Measurements from ENCODE around the gene PDCD7. TPM values are rescaled to one million over a fixed set of nuclear protein-coding genes. Genes with fewer than 3 reads are reported as not detected.
A peak's percentile ranks its signal among the peaks of the same experiment; 100 is the strongest.

Gene PDCD7
- total and polyA plus RNA-seq, 2 of the 13 experiments (the other 11 are each of a cell fraction or from before 2014, with no cell fraction given), result 10.1 to 14.7 TPM

DNA sequence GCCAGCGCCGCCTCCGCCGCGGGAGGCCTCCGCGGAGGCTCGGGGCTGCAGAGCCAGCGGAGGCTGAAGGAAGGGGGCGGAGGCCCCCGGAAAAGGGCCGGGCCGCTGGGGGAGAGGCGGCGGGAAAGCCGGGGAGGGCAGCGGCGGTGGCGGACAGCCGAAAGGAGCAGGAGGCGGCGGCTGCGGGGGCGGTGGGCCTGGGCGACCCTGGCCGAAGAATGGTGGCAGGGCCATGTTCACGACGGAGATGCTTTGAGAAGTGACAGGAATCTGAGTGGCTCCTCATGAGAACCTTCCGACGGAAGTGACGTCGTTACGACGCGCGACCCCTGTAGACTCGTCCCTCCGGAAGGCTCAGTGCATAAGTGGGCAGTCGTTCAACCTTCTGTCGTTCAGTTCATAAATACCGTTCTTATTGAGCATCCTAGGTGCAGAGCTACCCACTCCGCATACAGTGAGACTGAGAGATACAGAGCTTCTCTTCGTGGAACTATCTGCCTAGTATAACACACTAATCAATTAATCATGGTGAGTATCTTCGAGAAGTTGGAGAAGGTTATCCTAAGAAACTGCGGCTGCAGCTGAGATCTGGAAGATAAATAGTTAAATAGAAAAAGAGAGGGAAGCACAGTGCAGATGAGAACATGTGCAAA is at the start of gene PDCD7 (continued):
- TF ChIP-seq, protein P1, sequence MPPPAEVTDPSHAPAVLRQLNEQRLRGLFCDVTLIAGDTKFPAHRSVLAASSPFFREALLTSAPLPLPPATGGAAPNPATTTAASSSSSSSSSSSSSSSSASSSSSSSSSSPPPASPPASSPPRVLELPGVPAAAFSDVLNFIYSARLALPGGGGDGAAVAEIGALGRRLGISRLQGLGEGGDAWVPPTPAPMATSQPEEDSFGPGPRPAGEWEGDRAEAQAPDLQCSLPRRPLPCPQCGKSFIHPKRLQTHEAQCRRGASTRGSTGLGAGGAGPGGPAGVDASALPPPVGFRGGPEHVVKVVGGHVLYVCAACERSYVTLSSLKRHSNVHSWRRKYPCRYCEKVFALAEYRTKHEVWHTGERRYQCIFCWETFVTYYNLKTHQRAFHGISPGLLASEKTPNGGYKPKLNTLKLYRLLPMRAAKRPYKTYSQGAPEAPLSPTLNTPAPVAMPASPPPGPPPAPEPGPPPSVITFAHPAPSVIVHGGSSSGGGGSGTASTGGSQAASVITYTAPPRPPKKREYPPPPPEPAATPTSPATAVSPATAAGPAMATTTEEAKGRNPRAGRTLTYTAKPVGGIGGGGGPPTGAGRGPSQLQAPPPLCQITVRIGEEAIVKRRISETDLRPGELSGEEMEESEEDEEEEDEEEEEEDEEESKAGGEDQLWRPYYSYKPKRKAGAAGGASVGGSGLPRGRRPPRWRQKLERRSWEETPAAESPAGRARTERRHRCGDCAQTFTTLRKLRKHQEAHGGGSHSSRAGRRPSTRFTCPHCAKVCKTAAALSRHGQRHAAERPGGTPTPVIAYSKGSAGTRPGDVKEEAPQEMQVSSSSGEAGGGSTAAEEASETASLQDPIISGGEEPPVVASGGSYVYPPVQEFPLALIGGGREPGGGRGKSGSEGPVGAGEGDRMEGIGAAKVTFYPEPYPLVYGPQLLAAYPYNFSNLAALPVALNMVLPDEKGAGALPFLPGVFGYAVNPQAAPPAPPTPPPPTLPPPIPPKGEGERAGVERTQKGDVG (CRISPR knock-in tag; IDR thresholded peaks at IDR 0.05; ENCODE audit: borderline replicate concordance), result no peak
- TF ChIP-seq ZNF816 (CRISPR knock-in tag; IDR thresholded peaks at IDR 0.05; ENCODE audit: borderline replicate concordance) (no peak), TGIF2 (CRISPR knock-in tag; IDR thresholded peaks at IDR 0.05) (peak; percentile 85; the same call in 1 of the 2 replicates), RCOR2 (CRISPR knock-in tag; IDR thresholded peaks at IDR 0.05) (peak; percentile 59; the same call in 1 of the 2 replicates), DR1 (CRISPR knock-in tag; IDR thresholded peaks at IDR 0.05) (peak; percentile 57; the same call in 1 of the 2 replicates), GPN1 (CRISPR knock-in tag; IDR thresholded peaks at IDR 0.05; ENCODE audit: borderline replicate concordance) (no peak), CEBPG (CRISPR knock-in tag; IDR thresholded peaks at IDR 0.05) (peak; percentile 21; the same call in 1 of the 2 replicates), ZBTB3 (CRISPR knock-in tag; IDR thresholded peaks at IDR 0.05; ENCODE audit: borderline replicate concordance, low read depth) (no peak), UBTF (CRISPR knock-in tag; IDR thresholded peaks at IDR 0.05) (no peak; the same call in 1 of the 2 replicates), ZNF430 (CRISPR knock-in tag; IDR thresholded peaks at IDR 0.05) (peak; percentile 66; the same call in 1 of the 2 replicates), ZNF501 (CRISPR knock-in tag; IDR thresholded peaks at IDR 0.05) (peak; percentile 41), ISX (CRISPR knock-in tag; conservative IDR thresholded peaks at IDR 0.05) (no peak), HCFC1 (IDR thresholded peaks at IDR 0.05; ENCODE audit: low read depth, low read length) (peak; percentile 45; the same call in 1 of the 2 replicates), ZNF747 (CRISPR knock-in tag; IDR thresholded peaks at IDR 0.05; ENCODE audit: borderline replicate concordance) (peak; percentile 70; the same call in 1 of the 2 replicates), NFYC (CRISPR knock-in tag; IDR thresholded peaks at IDR 0.05) (peak; percentile 58; the same call in 1 of the 2 replicates), AGO2 (optimal IDR thresholded peaks at IDR 0.05; ENCODE audit: low read depth, low read length) (peak; percentile 14), EP300 (IDR thresholded peaks at IDR 0.05; ENCODE audit: low read depth in 2 of 2, low read length in 2 of 2) (0 out of 4 replicates have a peak, but pooled peaks of 1 of the 2 experiments have one; percentile 32), EP300 (CRISPR knock-in tag; IDR thresholded peaks at IDR 0.05; ENCODE audit: borderline replicate concordance) (0 out of 2 replicates have a peak, but pooled peaks have one; percentile 9)
- TF ChIP-seq, protein P2, sequence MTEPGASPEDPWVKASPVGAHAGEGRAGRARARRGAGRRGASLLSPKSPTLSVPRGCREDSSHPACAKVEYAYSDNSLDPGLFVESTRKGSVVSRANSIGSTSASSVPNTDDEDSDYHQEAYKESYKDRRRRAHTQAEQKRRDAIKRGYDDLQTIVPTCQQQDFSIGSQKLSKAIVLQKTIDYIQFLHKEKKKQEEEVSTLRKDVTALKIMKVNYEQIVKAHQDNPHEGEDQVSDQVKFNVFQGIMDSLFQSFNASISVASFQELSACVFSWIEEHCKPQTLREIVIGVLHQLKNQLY (CRISPR knock-in tag; IDR thresholded peaks at IDR 0.05), result peak; percentile 59; the same call in 1 of the 2 replicates
- TF ChIP-seq, protein P3, sequence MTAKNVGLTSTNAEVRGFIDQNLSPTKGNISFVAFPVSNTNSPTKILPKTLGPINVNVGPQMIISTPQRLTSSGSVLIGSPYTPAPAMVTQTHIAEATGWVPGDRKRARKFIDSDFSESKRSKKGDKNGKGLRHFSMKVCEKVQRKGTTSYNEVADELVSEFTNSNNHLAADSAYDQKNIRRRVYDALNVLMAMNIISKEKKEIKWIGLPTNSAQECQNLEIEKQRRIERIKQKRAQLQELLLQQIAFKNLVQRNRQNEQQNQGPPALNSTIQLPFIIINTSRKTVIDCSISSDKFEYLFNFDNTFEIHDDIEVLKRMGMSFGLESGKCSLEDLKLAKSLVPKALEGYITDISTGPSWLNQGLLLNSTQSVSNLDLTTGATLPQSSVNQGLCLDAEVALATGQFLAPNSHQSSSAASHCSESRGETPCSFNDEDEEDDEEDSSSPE (CRISPR knock-in tag; IDR thresholded peaks at IDR 0.05), result peak; percentile 39; the same call in 1 of the 2 replicates
- TF ChIP-seq, protein P4, sequence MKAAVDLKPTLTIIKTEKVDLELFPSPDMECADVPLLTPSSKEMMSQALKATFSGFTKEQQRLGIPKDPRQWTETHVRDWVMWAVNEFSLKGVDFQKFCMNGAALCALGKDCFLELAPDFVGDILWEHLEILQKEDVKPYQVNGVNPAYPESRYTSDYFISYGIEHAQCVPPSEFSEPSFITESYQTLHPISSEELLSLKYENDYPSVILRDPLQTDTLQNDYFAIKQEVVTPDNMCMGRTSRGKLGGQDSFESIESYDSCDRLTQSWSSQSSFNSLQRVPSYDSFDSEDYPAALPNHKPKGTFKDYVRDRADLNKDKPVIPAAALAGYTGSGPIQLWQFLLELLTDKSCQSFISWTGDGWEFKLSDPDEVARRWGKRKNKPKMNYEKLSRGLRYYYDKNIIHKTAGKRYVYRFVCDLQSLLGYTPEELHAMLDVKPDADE (CRISPR knock-in tag; IDR thresholded peaks at IDR 0.05), result no peak

Data from HepG2 (cell line).